Upper lobe of left lung (tissue), 4 donors: ENCODE data around the gene PRTFDC1.

Source experiments
- POLR2A ChIP-seq, 4 donors: fragments of 450-650 bp; IDR thresholded peaks; one replicate each; pipeline ENCODE4 v1.5.1; 2016 to 2017; ENCODE audit warnings: antibody characterized with exemption in 4 of 4, mild to moderate bottlenecking in 2 of 4
- POLR2AphosphoS5 ChIP-seq, 2 donors: sonication (generic); formaldehyde crosslinking; IDR thresholded peaks; one replicate each; pipeline ENCODE4 v1.5.1; 2017; ENCODE audit warnings: antibody characterized with exemption in 2 of 2
- TF ChIP-seq, protein P1 (sequence below), 6 experiments: fragments of 450-650 bp in 4 of 6; fragments of 200-600 bp in 2 of 6; sonication (generic) in 2 of 6; IDR thresholded peaks; one replicate each; pipeline ENCODE4 v1.5.1; 2016 to 2019; ENCODE audit warnings: antibody characterized with exemption in 6 of 6

GRCh38 chr10:24804956-24805355, 147.4 kb downstream of the PRTFDC1 start:
- TF ChIP-seq, protein P1, sequence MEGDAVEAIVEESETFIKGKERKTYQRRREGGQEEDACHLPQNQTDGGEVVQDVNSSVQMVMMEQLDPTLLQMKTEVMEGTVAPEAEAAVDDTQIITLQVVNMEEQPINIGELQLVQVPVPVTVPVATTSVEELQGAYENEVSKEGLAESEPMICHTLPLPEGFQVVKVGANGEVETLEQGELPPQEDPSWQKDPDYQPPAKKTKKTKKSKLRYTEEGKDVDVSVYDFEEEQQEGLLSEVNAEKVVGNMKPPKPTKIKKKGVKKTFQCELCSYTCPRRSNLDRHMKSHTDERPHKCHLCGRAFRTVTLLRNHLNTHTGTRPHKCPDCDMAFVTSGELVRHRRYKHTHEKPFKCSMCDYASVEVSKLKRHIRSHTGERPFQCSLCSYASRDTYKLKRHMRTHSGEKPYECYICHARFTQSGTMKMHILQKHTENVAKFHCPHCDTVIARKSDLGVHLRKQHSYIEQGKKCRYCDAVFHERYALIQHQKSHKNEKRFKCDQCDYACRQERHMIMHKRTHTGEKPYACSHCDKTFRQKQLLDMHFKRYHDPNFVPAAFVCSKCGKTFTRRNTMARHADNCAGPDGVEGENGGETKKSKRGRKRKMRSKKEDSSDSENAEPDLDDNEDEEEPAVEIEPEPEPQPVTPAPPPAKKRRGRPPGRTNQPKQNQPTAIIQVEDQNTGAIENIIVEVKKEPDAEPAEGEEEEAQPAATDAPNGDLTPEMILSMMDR (IDR thresholded peaks at IDR 0.05): no peak
- no peak for TF ChIP-seq POLR2A (IDR thresholded peaks at IDR 0.05)
- no peak for TF ChIP-seq POLR2AphosphoS5 (IDR thresholded peaks at IDR 0.05)
